ENCODE results near the gene CTDSP2.
"Not testable (repeated sequence)": the region's sequence is repeated elsewhere in the genome, so short reads cannot be mapped to it uniquely, and the experiment has no call there.

Gene CTDSP2

GRCh38 chr12:57820119-57820518 is 26.4 kb downstream of the CTDSP2 start:
- Mint-ChIP-seq H3K36me3 (ENCODE audit: insufficient read depth) (peaks cover 32% of the 10 kb centered on the region), H3K4me1 (peaks cover 15% of the 10 kb centered on the region)
- H3K27me3 Mint-ChIP-seq; H3K27ac Mint-ChIP-seq (ENCODE audit: low read depth); H3K9me3 Mint-ChIP-seq; H3K4me3 Mint-ChIP-seq; DNase-seq (ENCODE audit: low spot score in 2 of 2); ATAC-seq (replicated peaks; ENCODE audit: extremely low read depth, poor library complexity, severe bottlenecking): not testable (repeated sequence)

- not testable (repeated sequence) for DNase-seq (ENCODE audit: low spot score in 2 of 2); H3K4me1 Mint-ChIP-seq; H3K27ac Mint-ChIP-seq (ENCODE audit: low read depth); H3K9me3 Mint-ChIP-seq; H3K4me3 Mint-ChIP-seq; H3K27me3 Mint-ChIP-seq; ATAC-seq (replicated peaks; ENCODE audit: extremely low read depth, poor library complexity, severe bottlenecking)
- H3K36me3 Mint-ChIP-seq (ENCODE audit: insufficient read depth) = peaks cover 23% of the 10 kb centered on the region
These were observed 28.6 kb downstream of the CTDSP2 start for GRCh38 chr12:57817990-57818331.

- Mint-ChIP-seq H3K4me3 (no peak overlapping the region), H3K27me3 (no peaks in the 10 kb centered on the region), H3K36me3 (ENCODE audit: insufficient read depth) (peaks cover 17% of the 10 kb centered on the region), H3K27ac (ENCODE audit: low read depth) (no peak overlapping the region), H3K4me1 (peaks cover 9% of the 10 kb centered on the region), H3K9me3 (no peaks in the 10 kb centered on the region)
- ATAC-seq (replicated peaks; ENCODE audit: extremely low read depth, poor library complexity, severe bottlenecking) (no peak), DNase-seq (ENCODE audit: low spot score in 2 of 2) (no peak)
These were observed 29.1 kb downstream of the CTDSP2 start for GRCh38 chr12:57817261-57817989.

- DNase-seq (ENCODE audit: low spot score in 2 of 2) = no peak
These were observed 29.7 kb downstream of the CTDSP2 start for GRCh38 chr12:57816855-57817151.

GRCh38 chr12:57816001-57816854 is 30.3 kb downstream of the CTDSP2 start:
- H3K27ac Mint-ChIP-seq (ENCODE audit: low read depth) = no peak overlapping the region
- H3K4me1 Mint-ChIP-seq = peaks cover 9% of the 10 kb centered on the region
- peaks cover 15% of the 10 kb centered on the region for H3K36me3 Mint-ChIP-seq (ENCODE audit: insufficient read depth)
- ATAC-seq (replicated peaks; ENCODE audit: extremely low read depth, poor library complexity, severe bottlenecking) (no peak), DNase-seq (ENCODE audit: low spot score in 2 of 2) (no peak)
- no peak overlapping the region for H3K4me3 Mint-ChIP-seq
- H3K9me3 Mint-ChIP-seq = no peaks in the 10 kb centered on the region
- H3K27me3 Mint-ChIP-seq = no peaks in the 10 kb centered on the region

More at GRCh38 chr12:57816855-57817151, 29.7 kb downstream of the CTDSP2 start:
- Mint-ChIP-seq H3K4me3 (no peak overlapping the region), H3K27ac (ENCODE audit: low read depth) (no peak overlapping the region), H3K4me1 (peaks cover 9% of the 10 kb centered on the region), H3K36me3 (ENCODE audit: insufficient read depth) (peaks cover 17% of the 10 kb centered on the region), H3K9me3 (no peaks in the 10 kb centered on the region), H3K27me3 (no peaks in the 10 kb centered on the region)
- no peak for ATAC-seq (replicated peaks; ENCODE audit: extremely low read depth, poor library complexity, severe bottlenecking)

GRCh38 chr12:57815177-57816000 is 31.1 kb downstream of the CTDSP2 start:
- no peak for ATAC-seq (replicated peaks; ENCODE audit: extremely low read depth, poor library complexity, severe bottlenecking)
- DNase-seq (ENCODE audit: low spot score in 2 of 2) = no peak
- Mint-ChIP-seq H3K36me3 (ENCODE audit: insufficient read depth) (peaks cover 8% of the 10 kb centered on the region), H3K9me3 (no peaks in the 10 kb centered on the region), H3K27me3 (no peaks in the 10 kb centered on the region), H3K4me1 (peaks cover 9% of the 10 kb centered on the region), H3K27ac (ENCODE audit: low read depth) (no peak overlapping the region), H3K4me3 (no peak overlapping the region)

DNA sequence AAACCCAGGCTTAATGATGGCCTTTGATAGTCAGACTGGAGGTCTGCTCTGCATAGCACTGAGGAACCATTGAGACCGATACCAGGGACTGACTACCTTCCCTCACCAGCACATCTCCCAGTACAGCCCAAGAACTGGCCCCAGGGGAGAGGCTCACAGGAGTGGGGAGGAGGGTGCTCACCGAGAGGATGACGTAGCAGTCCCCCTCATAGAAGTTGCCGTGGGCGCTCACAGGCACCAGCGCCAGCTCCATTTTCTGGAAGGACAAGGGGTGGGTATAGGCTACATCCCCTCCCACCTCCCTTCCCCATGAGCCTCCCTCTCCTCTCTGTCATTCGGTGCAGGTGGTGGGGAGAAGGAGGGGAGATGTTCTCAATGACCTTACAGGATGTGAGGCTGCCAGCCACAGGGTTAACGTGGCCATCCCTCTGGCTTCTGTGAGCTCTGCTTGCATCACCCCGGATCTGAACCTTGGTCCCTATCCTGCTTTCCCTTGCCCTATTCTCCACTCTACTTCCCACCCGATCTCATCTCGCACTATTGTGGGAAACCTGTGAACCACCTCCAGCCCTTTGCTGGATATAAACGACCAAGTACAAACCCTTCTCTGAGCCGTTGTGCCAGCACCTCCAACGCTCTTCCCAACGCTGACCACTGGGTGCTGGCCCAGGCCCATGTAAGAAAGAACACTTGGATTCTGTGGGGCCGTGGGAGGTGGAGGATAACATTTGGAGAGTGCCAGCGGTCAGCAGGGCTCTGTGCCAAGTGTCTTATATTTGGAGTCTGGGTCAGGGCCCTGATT is 32.4 kb downstream of the CTDSP2 start:
- Mint-ChIP-seq H3K36me3 (ENCODE audit: insufficient read depth) (peaks cover 6% of the 10 kb centered on the region), H3K9me3 (no peaks in the 10 kb centered on the region), H3K27me3 (no peaks in the 10 kb centered on the region), H3K27ac (ENCODE audit: low read depth) (no peak overlapping the region), H3K4me3 (no peak overlapping the region), H3K4me1 (peaks cover 8% of the 10 kb centered on the region)
- ATAC-seq (replicated peaks; ENCODE audit: extremely low read depth, poor library complexity, severe bottlenecking) = no peak
- no peak for DNase-seq (ENCODE audit: low spot score in 2 of 2)

DNA sequence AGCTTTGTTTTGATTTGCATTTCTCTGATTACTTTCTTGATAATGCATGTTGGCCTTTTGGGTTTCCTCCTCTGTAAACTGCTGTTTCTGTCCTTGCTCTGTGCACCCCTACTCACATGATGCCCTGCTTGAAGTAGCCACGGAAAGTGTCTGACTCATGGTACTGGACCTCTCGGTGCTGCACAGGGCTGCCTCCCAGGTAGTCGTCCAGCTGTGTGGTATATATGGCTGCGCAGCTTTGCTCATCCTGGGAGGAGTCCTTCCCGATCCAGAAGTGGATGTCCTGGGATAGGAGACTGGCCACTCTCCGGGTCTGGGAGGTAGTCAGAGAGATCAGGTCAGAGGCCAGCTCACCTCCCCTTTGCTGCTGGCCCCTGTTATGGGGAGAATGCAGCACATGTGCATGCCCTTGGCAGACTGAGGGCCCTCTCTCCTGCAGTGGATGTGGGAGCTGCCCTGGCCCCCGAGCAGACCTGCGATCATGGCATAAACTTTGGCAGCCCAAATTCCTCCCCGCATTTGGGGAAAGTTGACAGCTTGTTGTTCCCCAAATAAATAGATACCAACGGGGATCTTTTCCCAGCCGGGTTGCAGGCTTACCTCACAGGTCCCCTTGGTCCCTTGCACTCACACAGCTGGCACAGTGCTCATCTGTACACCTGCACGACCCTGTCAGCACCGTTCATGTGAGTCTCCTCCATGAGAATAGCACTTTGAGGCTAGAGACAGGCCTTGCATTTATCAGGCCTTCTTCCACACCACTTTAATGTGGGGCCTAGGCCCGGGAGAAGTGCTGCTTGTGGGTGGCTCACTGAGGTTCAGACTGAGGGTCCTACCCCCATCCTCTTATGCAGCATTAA is 33.2 kb downstream of the CTDSP2 start:
- DNase-seq (ENCODE audit: low spot score in 2 of 2) = no peak
- no peak overlapping the region for H3K27ac Mint-ChIP-seq (ENCODE audit: low read depth)

GRCh38 chr12:57811028-57811755 is 35.3 kb downstream of the CTDSP2 start:
- Mint-ChIP-seq H3K27me3 (no peaks in the 10 kb centered on the region), H3K9me3 (no peaks in the 10 kb centered on the region), H3K4me3 (no peak overlapping the region), H3K27ac (ENCODE audit: low read depth) (no peak overlapping the region), H3K4me1 (no peaks in the 10 kb centered on the region), H3K36me3 (ENCODE audit: insufficient read depth) (peaks cover 3% of the 10 kb centered on the region)
- ATAC-seq (replicated peaks; ENCODE audit: extremely low read depth, poor library complexity, severe bottlenecking) (no peak), DNase-seq (ENCODE audit: low spot score in 2 of 2) (no peak)

More for the DNA sequence above, 33.2 kb downstream of the CTDSP2 start:
- H3K4me1 Mint-ChIP-seq = peaks cover under 1% of the 10 kb centered on the region
- H3K9me3 Mint-ChIP-seq = no peaks in the 10 kb centered on the region
- H3K27me3 Mint-ChIP-seq = no peaks in the 10 kb centered on the region
- H3K36me3 Mint-ChIP-seq (ENCODE audit: insufficient read depth) = peaks cover 5% of the 10 kb centered on the region
- ATAC-seq (replicated peaks; ENCODE audit: extremely low read depth, poor library complexity, severe bottlenecking) = no peak
- H3K4me3 Mint-ChIP-seq = no peak overlapping the region

- Mint-ChIP-seq H3K4me3 (no peak overlapping the region), H3K27me3 (no peaks in the 10 kb centered on the region), H3K27ac (ENCODE audit: low read depth) (no peak overlapping the region), H3K36me3 (ENCODE audit: insufficient read depth) (peaks cover 3% of the 10 kb centered on the region), H3K9me3 (no peaks in the 10 kb centered on the region), H3K4me1 (no peaks in the 10 kb centered on the region)
- DNase-seq (ENCODE audit: low spot score in 2 of 2) = no peak
- ATAC-seq (replicated peaks; ENCODE audit: extremely low read depth, poor library complexity, severe bottlenecking) = no peak
These were observed 36.1 kb downstream of the CTDSP2 start for GRCh38 chr12:57810450-57810849.

GRCh38 chr12:57809425-57809824 is 37.1 kb downstream of the CTDSP2 start:
- Mint-ChIP-seq H3K27ac (ENCODE audit: low read depth) (no peak overlapping the region), H3K27me3 (no peaks in the 10 kb centered on the region), H3K36me3 (ENCODE audit: insufficient read depth) (peaks cover 2% of the 10 kb centered on the region), H3K9me3 (no peaks in the 10 kb centered on the region), H3K4me3 (no peak overlapping the region), H3K4me1 (no peaks in the 10 kb centered on the region)
- ATAC-seq (replicated peaks; ENCODE audit: extremely low read depth, poor library complexity, severe bottlenecking) (no peak), DNase-seq (ENCODE audit: low spot score in 2 of 2) (no peak)
